Kidney (tissue), 14 donors: ENCODE data around the gene ARHGEF28. TPM values are rescaled to one million over a fixed set of nuclear protein-coding genes. Genes with fewer than 3 reads are reported as not detected.

Experiments used
- DNase-seq, 5 donors: peaks; one replicate each; pipeline ENCODE4 v3.0.0-alpha.2; 2013 to 2020
- FAIRE-seq: peaks from 2 replicates; lab custom pipeline; 2012; peaks lifted over from hg19 to GRCh38; lab: Jason Lieb, UNC
- H3K27ac ChIP-seq, 2 donors: one replicate each; pipeline ENCODE4 v1.7.0; 2013; ENCODE audit warnings: low read depth in 2 of 2, low read length in 2 of 2, inconsistent platforms in 1 of 2
- H3K27me3 ChIP-seq: one replicate; pipeline ENCODE4 v1.7.1; 2013; ENCODE audit warnings: low read length, inconsistent platforms; ENCODE audit not compliant: control insufficient read depth, insufficient read depth
- H3K36me3 ChIP-seq, 3 donors: one replicate each; pipeline versions ENCODE4 v1.7.0 to v1.7.1; 2013; ENCODE audit warnings: low read length in 3 of 3, control low read depth in 1 of 3, inconsistent platforms in 1 of 3; ENCODE audit not compliant: insufficient read depth in 3 of 3, control insufficient read depth in 2 of 3
- H3K4me1 ChIP-seq, 3 donors: one replicate each; pipeline versions ENCODE4 v1.7.0 to v1.7.1; 2013; ENCODE audit warnings: low read length in 3 of 3, inconsistent platforms in 1 of 3, low read depth in 1 of 3; ENCODE audit not compliant: control insufficient read depth in 2 of 3, insufficient read depth in 2 of 3
- H3K4me3 ChIP-seq, 3 donors: one replicate each; pipeline versions ENCODE4 v1.7.0 to v1.8.1; 2013; ENCODE audit warnings: low read length in 3 of 3, control low read depth in 1 of 3, inconsistent platforms in 1 of 3
- H3K9ac ChIP-seq, 3 donors: one replicate each; pipeline versions ENCODE4 v1.7.0 to v1.7.1; 2013; ENCODE audit warnings: low read length in 3 of 3, control low read depth in 1 of 3, inconsistent platforms in 1 of 3
- H3K9me3 ChIP-seq, 3 donors: one replicate each; pipeline versions ENCODE4 v1.7.0 to v1.7.1; 2013; ENCODE audit warnings: low read length in 3 of 3, control low read depth in 1 of 3, inconsistent platforms in 1 of 3; ENCODE audit not compliant: control insufficient read depth in 2 of 3, insufficient read depth in 1 of 3
- CTCF ChIP-seq: IDR thresholded peaks from 3 replicates; pipeline ENCODE4 v1.5.1; 2012; ENCODE audit warnings: mild to moderate bottlenecking, moderate library complexity, borderline replicate concordance; ENCODE audit not compliant: insufficient read depth; ENCODE audit errors: extremely low read depth
- intact Hi-C: fragments of 100-400 bp; cut with DNase I; formaldehyde crosslinking; loops from one replicate; pipeline ENCODE4 v1.11.1; 2022
- polyA plus RNA-seq: library from polyadenylated mRNA; stranded (reverse); fragments of 350-450 nt; fragmentation: Illumina TruSeq; extraction: RNeasy Lipid Tissue Mini Kit (QIAGEN cat#74804); gene quantifications from one replicate; pipeline ENCODE4 v1.2.3, GENCODE V29; 2014; ENCODE audit warnings: low read depth, low replicate concordance; ENCODE audit not compliant: insufficient read depth
- total RNA-seq: library from RNA; stranded (reverse); fragmentation: NEBNext Ultra II Directional; extraction: Animal tissue kit (Norgen Biotek cat#: 25700); gene quantifications from one replicate; pipeline ENCODE4 v1.2.1, GENCODE V29; 2021
- donor health status: control.
- donor health status: control.
- donor health status: control.
- donor health status: control.
- donor health status: control.
- donor health status: DM: yes; HTN: yes; CAD: no.
- donor health status: Normal renal cell carcinoma (clear cell type).

The ARHGEF28 gene
- total and polyA plus RNA-seq, 2 donors from 2014 or later = 21.9 to 66.3 TPM

- H3K27me3 ChIP-seq = no peaks in the 10 kb centered on the region
- intact Hi-C loops = no loop called here
- no peak overlapping the region for H3K27ac ChIP-seq
- no peaks in the 10 kb centered on the region for H3K9me3 ChIP-seq
- H3K36me3 ChIP-seq = no peaks in the 10 kb centered on the region
- FAIRE-seq (no peak), DNase-seq (peak in 2 of 5 donors; percentile 50 to 53)
- TF ChIP-seq CTCF = no peak
- H3K9ac ChIP-seq = no peak overlapping the region
- H3K4me1 ChIP-seq = peaks cover 5 to 18% (median 5%) of the 10 kb centered on the region in 3 donors
- H3K4me3 ChIP-seq = no peak overlapping the region
These were observed 322.7 kb downstream of the ARHGEF28 start for GRCh38 chr5:73948720-73949119.

GRCh38 chr5:73950441-73950873 lies 324.5 kb downstream of the ARHGEF28 start:
- no peak for FAIRE-seq
- Histone ChIP-seq H3K27me3 (no peaks in the 10 kb centered on the region), H3K36me3 (no peaks in the 10 kb centered on the region), H3K27ac (no peak overlapping the region), H3K4me1 (peaks cover 5 to 18% (median 5%) of the 10 kb centered on the region in 3 donors), H3K9me3 (no peaks in the 10 kb centered on the region), H3K9ac (no peak overlapping the region), H3K4me3 (no peak overlapping the region)
- TF ChIP-seq CTCF = no peak
- intact Hi-C loops = no loop called here
- DNase-seq = no peak

GRCh38 chr5:73950912-73951430 lies 325.0 kb downstream of the ARHGEF28 start:
- intact Hi-C loops = no loop called here
- Histone ChIP-seq H3K27me3 (no peaks in the 10 kb centered on the region), H3K9ac (no peak overlapping the region), H3K4me1 (peaks cover 5 to 18% (median 5%) of the 10 kb centered on the region in 3 donors), H3K4me3 (no peak overlapping the region), H3K9me3 (no peaks in the 10 kb centered on the region), H3K27ac (no peak overlapping the region), H3K36me3 (no peaks in the 10 kb centered on the region)
- no peak for DNase-seq
- no peak for FAIRE-seq
- no peak for TF ChIP-seq CTCF

- H3K27ac ChIP-seq = no peak overlapping the region
- intact Hi-C loops = no loop called here
- H3K27me3 ChIP-seq = no peaks in the 10 kb centered on the region
- no peaks in the 10 kb centered on the region for H3K9me3 ChIP-seq
- no peak for DNase-seq
- TF ChIP-seq CTCF = no peak
- peaks cover under 1 to 12% (median 2%) of the 10 kb centered on the region in 3 donors for H3K4me1 ChIP-seq
- no peaks in the 10 kb centered on the region for H3K36me3 ChIP-seq
- H3K4me3 ChIP-seq = no peak overlapping the region
- FAIRE-seq = no peak
- no peak overlapping the region for H3K9ac ChIP-seq
These were observed 326.9 kb downstream of the ARHGEF28 start for GRCh38 chr5:73952872-73953271.
